Right renal cortex interstitium (tissue), 3 donors: ENCODE data around the gene SLC66A2. TPM values are rescaled to one million over a fixed set of nuclear protein-coding genes. Genes with fewer than 3 reads are reported as not detected.
"Not testable (repeated sequence)": the region's sequence is repeated elsewhere in the genome, so short reads cannot be mapped to it uniquely, and the experiment has no call there.

Experiments
- DNase-seq, 3 donors: peaks; one replicate each; pipeline ENCODE4 v3.0.0-alpha.2; 2013; ENCODE audit warnings: low read depth in 3 of 3, low spot score in 2 of 3
- polyA plus RNA-seq, 3 donors: library from polyadenylated mRNA; unstranded; fragments of 120-200 nt; gene quantifications; one replicate each; pipeline ENCODE4 v1.2.1, GENCODE V29; 2013; ENCODE audit not compliant: insufficient read length in 3 of 3

SLC66A2 gene
- polyA plus RNA-seq, 3 donors: 18.2 to 20.8 (median 20.3) TPM

DNA sequence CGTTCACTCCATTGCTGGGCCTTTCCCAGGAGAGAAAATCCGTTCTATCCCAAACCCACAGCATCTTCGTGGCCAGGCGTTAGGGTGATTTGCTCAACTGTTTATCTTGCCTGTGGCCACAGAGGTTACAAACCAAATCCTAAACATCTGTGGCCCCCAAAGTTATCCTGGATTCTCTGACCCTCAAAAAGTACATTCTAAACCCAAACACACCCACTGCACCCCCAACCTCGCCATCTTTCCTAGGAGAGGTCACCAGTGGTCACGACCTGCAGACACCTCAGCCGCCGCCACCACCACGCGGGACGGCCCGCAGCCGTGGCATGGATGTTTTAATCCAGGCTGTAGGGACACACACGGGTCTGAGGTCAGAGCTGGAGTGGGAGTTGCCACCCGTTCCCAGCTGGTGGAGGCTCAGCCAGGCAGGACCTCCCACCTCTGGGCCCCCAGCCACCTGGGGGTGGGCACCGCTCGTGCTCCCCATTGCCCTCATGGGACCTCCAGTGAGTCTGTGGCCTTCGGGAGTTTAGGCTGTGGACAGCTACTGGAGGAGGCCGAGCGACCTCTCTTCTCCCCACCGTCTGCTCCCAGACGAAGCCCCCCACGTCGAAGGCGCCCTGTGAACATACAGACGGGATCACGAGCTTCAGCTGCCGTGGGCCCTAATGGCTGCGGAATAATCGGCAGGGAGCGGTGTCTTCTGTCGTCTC lies 81.7 kb downstream of the SLC66A2 start:
- DNase-seq: no peak

DNA sequence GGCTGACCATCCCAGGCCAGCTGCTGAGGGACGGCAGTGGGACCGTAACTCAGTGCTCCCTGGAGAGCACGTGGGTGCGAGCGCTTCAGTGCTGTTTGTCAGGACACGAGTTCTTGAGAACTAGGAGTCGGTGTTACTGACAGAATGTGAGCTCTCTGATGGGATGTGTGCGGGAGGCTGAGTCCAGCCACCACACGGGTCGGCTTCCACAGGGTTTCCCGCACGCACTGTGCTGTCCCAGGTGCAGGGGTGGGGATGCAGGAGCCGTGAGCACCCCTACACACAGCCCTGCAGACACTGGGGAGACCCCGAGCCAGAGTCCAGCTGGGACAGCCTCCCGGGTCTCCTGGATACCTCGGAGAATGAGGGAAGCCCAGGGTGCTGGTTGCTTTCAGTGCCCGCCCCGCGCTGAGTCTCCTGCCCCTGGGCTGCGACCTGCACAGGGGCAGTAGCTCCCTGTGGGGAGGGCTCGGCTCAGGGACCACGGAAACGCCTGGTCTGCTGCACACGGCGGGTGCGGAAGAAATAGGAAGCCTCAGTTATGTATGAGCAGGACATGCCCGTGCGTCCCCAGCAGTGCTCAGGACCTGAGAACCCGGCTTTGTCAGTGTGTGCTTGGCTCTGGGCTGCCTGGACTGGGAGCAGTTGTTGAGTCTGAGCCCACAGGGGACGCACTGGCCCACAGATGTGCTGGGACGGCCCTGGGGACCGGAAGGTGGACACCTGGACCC lies 82.5 kb downstream of the SLC66A2 start:
- no peak for DNase-seq

DNA sequence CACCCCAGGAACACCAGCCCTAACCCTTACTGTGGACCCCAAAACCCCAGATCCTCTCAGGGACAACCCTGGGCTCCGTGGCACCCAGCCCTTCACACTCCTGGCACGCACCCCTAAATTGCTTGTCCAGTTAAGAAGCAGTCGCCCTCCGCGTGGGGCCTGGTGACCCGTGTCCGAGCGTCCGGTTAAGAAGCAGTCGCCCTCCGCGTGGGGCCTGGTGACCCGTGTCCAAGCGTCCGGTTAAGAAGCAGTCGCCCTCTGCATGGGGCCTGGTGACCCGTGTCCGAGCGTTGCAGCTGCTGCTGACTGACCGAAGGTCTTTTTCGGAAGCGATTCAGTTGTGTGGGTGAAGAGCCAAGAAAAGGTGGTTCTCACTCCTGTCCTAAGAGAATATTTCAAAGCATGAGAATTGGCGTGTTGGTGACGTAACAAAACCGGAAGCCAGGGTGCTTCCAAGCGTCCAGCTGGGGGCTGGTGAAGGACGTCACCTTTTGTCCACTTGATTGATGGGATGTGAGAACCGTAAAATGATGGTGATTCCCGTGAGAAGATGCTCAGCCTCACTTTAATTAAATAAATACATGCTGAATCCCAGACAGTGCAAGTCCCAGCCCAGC lies 83.2 kb downstream of the SLC66A2 start:
- no peak for DNase-seq

DNA sequence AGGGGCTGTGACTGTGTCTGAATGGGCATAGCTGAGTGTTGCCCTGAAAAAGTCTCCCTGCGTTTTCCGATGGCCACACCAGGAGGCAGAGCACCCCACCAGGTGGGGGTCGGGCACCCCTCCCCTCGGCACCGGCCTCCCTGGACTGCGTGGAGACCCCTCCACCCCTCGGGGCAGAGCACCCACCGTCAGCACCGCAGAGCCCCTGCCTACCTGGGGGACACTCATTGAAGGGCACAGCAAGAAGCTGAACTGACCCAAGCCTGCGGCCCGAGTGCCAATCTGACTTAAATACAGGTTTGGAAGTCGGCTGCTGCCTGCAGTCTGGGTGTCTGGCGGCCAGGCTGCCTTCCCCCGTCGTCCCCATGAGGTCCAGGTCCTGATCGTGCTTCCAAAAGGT lies 83.8 kb downstream of the SLC66A2 start:
- DNase-seq: no peak

DNA sequence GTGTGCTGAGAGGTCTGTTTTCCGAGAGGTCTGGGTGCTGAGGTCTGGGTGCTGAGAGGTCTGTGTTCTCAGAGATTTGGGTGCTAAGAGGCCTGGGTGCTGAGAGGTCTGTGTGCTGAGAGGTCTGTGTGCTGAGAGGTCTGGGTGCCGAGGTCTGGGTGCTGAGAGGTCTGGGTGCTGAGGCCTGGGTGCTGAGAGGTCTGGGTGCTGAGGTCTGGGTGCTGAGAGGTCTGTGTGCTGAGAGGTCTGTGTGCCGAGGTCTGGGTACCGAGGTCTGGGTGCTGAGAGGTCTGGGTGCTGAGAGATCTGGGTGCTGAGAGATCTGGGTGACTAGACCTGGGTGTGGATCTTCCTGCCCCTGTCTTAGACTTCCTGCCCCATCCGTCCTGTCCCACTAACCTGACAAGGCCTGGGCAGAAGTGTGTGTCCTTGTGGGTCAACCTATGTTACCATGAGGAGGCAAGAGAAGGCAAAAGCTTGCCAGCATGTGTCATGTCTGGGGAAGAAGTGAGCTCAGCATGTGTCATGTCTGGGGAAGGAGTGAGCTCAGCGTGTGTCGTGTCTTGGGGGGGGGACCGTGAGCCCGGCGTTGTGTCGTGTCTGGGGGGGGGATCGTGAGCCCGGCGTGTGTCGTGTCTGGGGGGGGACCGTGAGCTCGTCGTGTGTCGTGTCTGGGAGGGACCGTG lies 84.4 kb downstream of the SLC66A2 start:
- no peak for DNase-seq

DNA sequence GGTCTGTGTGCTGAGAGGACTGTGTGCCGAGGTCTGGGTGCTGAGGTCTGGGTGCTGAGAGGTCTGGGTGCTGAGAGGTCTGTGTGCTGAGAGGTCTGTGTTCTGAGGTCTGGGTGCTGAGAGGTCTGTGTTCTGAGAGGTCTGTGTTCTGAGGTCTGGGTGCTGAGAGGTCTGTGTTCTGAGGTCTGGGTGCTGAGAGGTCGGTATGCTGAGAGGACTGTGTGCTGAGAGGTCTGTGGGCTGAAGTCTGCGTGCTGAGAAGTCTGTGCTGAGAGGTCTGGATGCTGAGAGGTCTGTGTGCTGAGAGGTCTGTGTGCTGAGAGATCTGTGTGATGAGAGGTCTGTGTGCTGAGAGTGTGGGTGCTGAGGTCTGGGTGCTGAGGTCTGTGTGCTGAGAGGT lies 85.5 kb downstream of the SLC66A2 start:
- DNase-seq: not testable (repeated sequence)

DNA sequence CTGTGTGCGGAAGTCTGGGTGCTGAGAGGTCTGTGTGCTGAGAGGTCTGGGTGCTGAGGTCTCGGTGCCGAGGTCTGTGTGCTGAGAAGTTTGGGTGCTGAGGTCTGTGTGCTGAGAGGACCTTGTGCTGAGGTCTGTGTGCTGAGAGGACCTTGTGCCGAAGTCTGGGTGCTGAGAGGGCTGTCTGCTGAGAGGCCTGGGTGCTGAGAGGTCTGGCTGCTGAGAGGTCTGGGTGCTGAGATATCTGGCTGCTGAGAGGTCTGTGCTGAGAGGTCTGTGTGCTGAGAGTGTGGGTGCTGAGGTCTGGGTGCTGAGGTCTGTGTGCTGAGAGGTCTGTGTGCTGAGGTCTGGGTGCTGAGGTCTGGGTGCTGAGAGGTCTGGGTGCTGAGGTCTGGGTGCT lies 86.5 kb downstream of the SLC66A2 start:
- not testable (repeated sequence) for DNase-seq

DNA sequence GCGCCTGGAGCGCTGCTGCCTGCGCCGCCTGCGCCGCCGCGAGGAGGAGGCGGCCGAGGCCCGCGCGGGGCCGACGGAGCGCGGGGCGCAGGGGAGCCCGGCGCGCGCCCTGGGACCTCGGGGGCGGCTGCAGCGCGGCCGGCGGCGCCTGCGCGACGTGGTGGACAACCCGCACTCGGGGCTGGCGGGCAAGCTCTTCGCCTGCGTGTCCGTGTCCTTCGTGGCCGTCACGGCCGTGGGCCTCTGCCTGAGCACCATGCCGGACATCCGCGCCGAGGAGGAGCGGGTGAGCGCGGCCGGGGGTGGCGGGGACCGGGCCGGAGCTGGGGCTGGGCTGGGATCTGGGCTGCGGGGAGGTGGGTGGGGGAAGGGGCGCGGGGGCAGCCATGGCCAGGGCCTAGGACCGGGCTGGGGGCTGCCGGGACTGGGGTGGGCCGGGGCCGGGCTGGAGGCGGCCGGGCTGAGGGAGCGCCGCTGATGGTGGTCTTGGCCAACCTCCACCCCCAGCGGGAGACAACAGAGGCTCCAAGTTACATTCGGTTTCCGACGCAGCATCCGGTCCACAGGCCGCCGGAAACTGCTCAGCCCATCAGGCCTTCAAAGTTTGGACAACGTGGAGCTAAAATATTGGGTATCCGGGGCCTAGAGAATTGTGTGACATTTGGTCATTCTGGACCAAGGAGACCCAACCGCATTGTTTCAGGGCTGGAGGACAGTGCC lies 87.3 kb downstream of the SLC66A2 start:
- no peak for DNase-seq

DNA sequence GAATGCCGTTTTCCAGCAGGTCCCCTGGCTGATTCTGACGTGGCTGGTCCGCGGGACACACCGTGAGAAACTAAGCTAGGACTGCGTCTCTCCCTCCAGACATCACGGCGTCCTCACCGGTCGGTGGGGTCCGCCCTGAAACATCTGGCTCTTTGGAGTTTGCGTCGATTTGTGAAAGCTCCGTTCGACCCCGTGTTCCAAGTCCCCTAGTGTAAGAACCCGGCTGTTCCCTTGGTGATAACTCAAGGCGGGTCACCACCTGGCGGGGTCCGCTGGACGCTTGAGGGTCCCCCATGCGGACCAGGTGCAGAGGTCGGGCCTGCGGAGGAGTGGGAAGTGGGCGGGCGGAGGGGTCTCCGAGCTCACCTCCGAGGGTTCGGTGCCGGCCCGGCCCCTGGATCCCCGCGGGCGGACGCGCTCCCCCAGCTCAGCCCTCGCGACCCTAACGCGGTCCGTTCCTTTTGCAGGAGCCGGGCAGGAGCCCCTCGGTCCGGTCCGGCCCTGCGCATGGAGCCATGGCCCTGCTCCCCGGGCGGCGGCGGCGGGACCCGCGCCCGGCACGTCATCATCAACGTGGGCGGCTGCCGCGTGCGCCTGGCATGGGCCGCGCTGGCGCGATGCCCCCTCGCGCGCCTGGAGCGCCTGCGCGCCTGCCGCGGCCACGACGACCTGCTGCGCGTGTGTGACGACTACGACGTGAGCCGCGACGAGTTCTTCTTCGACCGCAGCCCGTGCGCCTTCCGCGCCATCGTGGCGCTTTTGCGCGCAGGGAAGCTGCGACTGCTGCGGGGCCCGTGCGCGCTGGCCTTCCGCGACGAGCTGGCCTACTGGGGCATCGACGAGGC lies 88.1 kb downstream of the SLC66A2 start:
- DNase-seq: no peak

DNA sequence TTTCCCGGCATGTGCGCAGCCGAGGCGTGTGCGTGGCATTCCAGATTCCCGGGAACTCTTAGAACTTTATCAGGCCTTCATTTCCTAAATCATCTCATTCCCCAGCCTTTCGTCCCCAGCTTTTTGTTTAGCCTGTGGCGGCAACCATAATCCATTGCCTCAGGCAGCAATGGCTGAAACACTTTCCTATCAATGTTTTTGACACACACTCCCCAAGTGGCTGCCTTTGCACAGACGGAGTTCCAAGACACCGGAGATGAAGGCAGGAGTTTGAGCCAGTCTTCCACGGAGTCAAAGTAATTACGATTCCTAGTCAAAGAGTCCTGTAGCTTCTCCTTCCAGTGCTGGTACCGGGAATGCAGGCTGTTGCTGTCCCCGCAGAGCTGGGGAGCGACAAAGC lies 88.9 kb downstream of the SLC66A2 start:
- no peak for DNase-seq

DNA sequence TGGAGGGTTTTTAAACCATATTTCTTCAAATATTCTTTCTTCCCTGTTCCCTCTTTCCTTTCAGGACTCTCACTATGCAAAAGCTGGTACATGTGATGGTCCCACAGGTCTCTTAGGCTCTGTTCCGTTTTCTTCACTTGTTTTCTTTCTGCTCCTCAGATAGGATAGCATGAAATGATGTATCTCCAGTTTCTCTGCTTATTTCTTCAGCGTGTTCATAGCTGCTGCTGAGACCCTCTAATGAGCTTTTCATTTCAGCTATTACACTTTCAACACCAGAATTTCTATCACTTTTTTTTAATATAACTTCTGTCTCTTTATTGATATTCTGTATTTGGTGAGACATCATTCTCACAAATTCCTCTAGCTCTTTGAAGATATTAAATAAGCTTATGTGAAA lies 89.8 kb downstream of the SLC66A2 start:
- DNase-seq: no peak

DNA sequence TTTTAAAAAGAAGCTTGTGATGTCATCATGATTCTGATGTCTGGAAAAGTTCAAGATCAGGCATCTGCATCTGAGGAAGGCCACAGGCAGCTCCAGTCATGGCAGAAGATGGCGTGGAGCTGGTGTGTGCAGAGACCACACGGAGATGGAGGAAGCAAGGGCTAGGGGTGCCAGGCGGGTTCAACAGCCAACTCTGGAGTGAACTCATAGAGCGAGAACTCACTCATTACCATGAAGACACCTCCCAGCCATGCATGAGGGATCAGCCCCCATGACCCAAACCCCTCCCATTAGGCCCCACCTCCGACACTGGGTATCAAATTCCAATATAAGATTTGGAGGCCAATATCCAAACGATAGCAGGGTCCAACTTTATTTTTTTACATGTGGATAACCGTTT lies 92.1 kb downstream of the SLC66A2 start:
- no peak for DNase-seq

DNA sequence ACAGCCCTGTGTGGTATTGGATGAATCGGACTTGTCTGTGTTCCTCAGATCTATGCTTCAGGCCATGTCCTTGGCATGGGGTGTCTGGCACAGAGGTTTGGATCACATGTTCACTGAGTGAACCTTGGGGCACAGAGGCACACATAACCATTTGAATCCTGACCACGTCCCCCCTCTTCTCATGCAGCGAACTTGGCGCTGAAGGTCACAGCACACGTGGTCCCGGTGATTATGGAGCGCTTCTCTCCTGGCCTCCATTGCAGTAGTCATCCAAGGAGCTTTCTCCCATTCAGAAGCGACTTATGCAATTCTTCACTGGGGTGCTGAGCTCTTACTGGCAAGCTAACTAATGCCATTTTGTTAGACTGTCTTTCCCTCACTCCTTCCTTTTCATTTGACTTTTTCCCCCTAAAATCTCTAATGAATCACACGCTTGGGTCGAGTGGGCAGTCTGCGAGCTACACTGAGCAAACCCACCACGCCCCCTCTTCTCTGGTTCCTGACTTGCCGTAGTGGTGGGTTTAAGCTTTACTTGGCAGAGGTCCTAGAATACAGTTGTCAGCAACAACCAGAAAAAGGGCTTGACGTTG lies 94.3 kb downstream of the SLC66A2 start:
- DNase-seq: no peak

DNA sequence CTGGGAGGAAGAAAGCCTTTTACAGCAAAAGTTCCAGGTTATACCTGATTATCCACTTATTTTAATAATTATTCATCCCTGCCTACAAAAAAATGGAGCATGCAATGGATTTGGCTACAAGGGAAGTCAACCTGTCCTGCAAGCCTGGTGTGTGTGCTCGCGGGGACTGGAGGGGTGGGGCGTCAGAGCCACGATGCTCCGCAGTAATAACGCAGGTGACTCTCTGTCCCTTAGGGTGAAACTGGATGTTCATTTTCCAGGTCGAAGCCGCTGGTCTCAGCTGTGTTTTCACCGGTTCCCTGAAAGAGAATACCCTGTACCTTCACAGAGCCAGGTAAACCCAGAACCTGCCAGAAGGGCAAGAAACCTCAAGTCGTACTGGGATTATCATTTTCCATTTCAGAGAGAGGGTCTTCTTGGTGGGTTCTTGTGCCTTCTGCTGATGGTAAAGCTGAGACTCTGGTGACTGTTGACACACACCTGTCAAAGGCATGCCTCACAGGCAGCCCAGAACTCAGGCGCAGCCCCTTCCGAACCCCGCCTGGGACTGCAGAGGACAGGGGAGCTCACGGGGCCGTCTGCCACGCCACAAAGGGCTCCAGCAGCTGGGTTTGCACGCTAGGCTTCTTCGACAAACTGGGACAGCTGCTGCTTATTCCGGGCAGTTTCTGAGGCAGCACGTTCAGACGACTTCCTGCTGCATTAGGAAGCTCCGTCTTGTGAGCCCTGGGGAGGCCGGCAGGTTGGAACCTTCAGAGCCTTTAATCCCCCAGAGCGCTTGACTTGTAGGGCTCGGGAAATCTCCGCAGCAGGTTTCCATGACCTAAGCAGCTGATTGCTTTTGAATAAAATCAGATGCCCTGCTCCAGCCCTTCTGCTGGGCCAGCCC lies 95.1 kb downstream of the SLC66A2 start:
- no peak for DNase-seq

DNA sequence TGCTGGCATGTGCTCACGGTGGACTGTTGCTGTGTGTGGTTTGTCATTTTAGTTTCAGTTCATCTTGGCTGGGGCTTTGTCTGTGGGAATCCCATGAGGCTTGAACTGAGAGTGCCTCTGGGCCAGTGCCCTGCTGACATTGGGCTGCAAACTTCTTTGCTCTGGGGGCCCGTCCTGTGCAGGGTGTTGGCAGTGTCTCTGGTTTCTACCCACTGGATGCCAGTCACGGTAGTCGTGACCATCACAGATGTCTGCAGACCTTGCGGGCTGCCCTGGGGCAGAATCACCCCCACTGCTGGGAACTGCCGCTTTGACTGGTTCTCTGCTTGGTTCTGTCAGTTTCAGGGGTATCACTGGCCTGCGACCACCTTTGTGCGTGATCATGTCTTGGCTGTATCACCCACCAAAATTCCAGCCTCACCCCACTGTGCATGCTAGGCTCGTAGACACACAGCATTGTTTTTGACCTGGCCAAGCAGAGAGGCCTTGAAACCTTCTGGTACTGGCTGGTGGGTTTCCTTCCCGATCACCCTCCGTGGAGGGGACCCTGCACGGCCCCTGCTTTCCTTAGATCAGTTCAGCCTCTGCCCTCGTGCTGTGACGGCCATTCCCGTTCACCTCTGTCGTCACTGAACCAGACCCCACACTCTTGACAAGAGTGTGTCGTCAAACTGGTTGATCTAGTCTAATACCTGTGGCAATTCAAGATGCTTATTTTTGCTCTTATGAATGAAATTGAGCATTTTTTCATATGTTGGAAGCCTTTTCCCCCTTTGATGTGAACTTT lies 96.1 kb downstream of the SLC66A2 start:
- no peak for DNase-seq

DNA sequence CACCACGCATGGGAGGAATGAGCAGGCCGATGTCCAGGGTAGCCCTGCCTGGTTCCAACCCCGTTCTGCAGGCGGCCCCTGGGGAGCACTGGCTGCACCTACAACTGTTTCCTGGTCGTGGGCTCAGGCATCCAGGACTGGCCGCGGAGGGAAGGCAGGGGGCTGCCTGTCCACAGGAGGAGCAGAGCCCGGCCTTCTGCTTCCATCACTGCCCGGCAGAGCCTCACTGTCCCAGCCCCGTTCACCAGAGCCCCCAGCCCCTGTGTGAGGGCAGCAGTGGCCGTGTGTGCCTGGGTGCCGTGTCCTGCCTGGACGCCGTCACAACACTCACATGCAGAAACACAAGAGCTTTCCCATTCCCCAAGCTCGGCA lies 97.5 kb downstream of the SLC66A2 start:
- no peak for DNase-seq

DNA sequence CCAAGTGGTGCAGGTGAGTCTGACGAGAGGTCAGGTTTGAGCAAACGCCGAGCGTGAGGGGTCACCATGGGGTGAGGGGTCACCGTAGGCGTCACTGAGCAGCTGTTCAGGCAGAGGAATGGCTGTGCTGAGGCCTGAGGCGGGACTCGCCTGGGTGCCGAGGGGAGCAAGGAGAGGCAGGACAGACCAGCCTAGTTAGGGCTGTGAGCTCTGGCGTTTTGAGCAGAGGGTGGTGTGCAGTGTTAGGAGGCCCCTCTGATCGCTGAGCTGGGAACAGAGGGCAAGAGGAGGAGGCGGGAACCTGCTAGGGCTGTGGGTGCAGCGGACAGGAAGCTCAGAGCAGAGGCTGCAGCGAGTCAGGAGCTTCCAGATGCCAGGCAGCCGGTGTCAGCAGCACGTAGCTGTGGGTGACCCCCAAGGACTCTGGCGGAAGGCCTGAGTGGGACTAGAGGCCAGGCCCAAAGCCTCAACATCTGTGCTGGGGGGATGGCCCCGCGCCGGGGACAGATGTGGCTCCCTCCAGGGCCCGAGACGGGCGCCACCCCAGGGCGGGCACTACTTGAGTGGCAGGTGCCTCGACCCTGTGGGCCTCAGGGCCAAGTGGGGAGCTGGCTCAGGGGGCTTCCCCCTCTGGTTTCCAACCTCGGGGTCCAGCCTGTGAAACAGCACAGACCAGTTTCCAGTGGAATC lies 98.0 kb downstream of the SLC66A2 start:
- DNase-seq: no peak
